Muscle of leg (tissue), 11 donors: Measurements from ENCODE around the gene DYRK1A. TPM values are rescaled to one million over a fixed set of nuclear protein-coding genes. Genes with fewer than 3 reads are reported as not detected.

Source experiments
- DNase-seq: peaks from one replicate; pipeline ENCODE4 v3.0.0; 2013
- H3K27ac ChIP-seq: one replicate; pipeline ENCODE4 v1.5.1; 2013; ENCODE audit warnings: mild to moderate bottlenecking, low read length, control low read depth
- H3K27me3 ChIP-seq: one replicate; pipeline ENCODE4 v1.6.1; 2013; ENCODE audit warnings: low read length; ENCODE audit not compliant: control insufficient read depth, insufficient read depth
- H3K36me3 ChIP-seq: one replicate; pipeline ENCODE4 v1.6.1; 2013; ENCODE audit warnings: low read length; ENCODE audit not compliant: control insufficient read depth, insufficient read depth
- H3K4me1 ChIP-seq: one replicate; pipeline ENCODE4 v1.6.1; 2013; ENCODE audit warnings: low read length; ENCODE audit not compliant: control insufficient read depth, insufficient read depth
- H3K4me3 ChIP-seq: one replicate; pipeline ENCODE4 v1.5.1; 2013; ENCODE audit warnings: low read length, control low read depth
- H3K9me3 ChIP-seq: replicated peaks from 2 replicates; pipeline ENCODE4 v1.6.1; 2013; ENCODE audit warnings: low read depth, low read length; ENCODE audit not compliant: control insufficient read depth
- WGBS: methylation state at CpG from one replicate; pipeline ENCODE4 v1.1.5; 2013; ENCODE audit warnings: missing lambda C conversion rate; ENCODE audit not compliant: insufficient coverage; 5-methylcytosine and 5-hydroxymethylcytosine counted together
- polyA plus RNA-seq, 8 donors: library from polyadenylated mRNA; unstranded; fragments of 120-200 nt; gene quantifications; one replicate each; pipeline versions ENCODE4 v1.2.1 to v1.2.3, GENCODE V29; 2013; ENCODE audit warnings: inconsistent platforms in 1 of 8, low replicate concordance in 1 of 8; ENCODE audit not compliant: insufficient read length in 8 of 8, insufficient read depth in 1 of 8
- total RNA-seq: library from RNA; stranded (reverse); fragments of 120-200 nt; gene quantifications from one replicate; pipeline ENCODE4 v1.2.4, GENCODE V29; 2013

Gene DYRK1A
- total and polyA plus RNA-seq, 9 donors = 40.5 to 64.7 (median 51.2) TPM

DNA sequence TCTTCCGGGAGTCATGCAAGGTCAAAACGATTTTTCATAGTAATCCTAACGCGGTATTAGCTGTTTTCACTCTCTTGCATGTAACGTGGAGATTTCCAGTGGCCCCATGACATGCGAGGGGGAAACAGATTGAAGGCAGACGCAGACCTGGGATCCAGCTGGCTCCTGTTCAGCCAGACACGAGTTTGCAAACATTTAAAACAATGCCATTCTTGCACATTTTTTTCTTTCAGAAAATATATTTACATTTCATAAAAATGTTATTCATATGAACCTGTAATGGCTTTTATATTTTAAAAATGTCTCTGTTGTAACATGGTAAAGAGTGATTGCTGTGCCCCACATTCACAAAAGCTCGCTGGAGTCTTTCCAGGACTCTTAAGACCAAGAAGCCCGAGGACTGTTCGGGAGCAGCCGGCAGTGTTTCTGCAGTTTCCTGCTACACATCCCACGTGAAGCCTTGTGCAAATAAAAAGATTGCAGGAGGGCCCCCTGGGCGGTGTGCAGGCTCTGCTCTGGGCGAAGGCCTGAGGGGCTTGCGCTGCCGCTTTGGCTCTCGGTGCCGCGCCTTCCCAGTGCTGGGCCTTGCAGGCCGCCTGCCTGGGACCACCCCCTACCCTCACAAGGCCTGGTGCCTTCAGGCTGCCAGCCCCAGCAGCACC lies 184.9 kb downstream of the DYRK1A start:
- H3K4me3 ChIP-seq = no peak overlapping the region
- DNase-seq = peak; percentile 72
- H3K27me3 ChIP-seq = peaks cover 2% of the 10 kb centered on the region
- H3K36me3 ChIP-seq = no peaks in the 10 kb centered on the region
- H3K27ac ChIP-seq = peak overlapping the region; percentile 89
- 14% methylated on average over 16 of the region's 21 CpGs for WGBS
- H3K4me1 ChIP-seq = peaks cover 80% of the 10 kb centered on the region
- no peaks in the 10 kb centered on the region for H3K9me3 ChIP-seq

DNA sequence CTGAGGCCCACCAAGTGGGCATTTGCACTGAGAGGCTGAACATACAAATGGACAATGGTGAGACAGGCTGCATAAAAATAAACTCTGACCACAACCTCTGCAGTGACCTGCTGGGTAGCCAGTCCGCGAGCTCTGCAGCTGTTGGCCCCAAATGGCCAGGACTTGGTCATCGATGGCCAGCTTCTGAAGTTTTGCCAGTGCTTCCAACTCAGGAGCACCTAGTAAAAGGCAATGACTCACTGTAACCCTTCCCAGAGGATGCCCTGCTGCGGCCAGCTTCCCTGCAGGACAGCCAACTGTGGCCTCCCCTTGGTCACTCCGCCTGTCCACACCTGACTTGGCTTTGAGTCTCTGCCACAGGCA lies 185.4 kb downstream of the DYRK1A start:
- DNase-seq = no peak
- Histone ChIP-seq H3K4me1 (peaks cover 78% of the 10 kb centered on the region), H3K27ac (peak overlapping the region; percentile 89), H3K36me3 (no peaks in the 10 kb centered on the region), H3K4me3 (no peak overlapping the region), H3K27me3 (peaks cover 2% of the 10 kb centered on the region), H3K9me3 (no peaks in the 10 kb centered on the region)
- 80% methylated on average over 5 of the region's 5 CpGs for WGBS

DNA sequence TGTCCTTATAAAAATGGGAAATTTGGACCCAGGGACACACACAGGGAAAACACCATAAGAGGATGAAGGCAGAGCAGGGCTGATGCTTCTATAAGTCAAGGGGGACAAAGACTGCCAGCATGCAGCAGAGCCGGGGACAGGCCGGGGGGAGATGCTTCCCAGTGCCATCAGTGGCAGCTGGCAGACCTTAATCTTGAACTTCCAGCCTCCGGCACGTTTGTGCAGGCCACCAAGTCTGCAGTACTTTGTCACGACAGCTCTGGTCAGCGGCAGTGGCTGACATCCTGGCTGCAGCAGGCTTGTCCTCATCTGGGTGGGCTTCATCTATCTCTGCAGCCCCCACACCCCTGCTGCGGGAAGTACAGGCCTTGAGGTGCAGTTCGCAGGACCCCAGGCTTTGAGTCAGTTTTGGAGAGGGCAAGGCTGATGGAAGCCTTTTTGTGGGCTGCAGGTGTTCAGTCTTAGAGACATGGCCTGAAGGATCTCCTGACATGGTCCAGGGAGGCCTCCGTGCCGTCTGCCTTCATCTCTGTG lies 186.0 kb downstream of the DYRK1A start:
- H3K4me1 ChIP-seq = peaks cover 78% of the 10 kb centered on the region
- WGBS = 93% methylated on average over 7 of the region's 10 CpGs
- no peaks in the 10 kb centered on the region for H3K9me3 ChIP-seq
- no peaks in the 10 kb centered on the region for H3K36me3 ChIP-seq
- DNase-seq = no peak
- no peak overlapping the region for H3K4me3 ChIP-seq
- H3K27me3 ChIP-seq = peaks cover 2% of the 10 kb centered on the region
- H3K27ac ChIP-seq = peak overlapping the region; percentile 89

DNA sequence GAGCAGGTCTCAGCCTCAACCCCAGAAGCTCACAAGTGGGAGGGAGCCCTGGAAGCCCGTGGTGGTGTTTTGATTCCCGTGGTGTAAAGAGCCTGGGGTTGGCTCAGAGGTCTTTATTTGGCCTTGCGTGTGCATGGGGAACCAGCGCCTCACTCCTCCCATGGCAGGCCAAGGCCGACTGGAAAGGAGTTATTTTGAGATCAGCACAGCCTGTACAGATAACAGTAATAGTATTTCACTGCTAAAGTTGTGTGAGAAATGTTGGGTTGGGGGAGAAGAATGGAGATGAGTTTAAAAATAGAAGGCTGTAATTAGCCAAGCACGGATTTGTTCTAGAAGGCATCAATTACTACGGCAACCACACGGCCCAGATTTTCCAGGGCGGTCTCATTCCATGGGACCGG lies 186.5 kb downstream of the DYRK1A start:
- H3K4me1 ChIP-seq = peaks cover 76% of the 10 kb centered on the region
- no peaks in the 10 kb centered on the region for H3K36me3 ChIP-seq
- H3K9me3 ChIP-seq = no peaks in the 10 kb centered on the region
- H3K4me3 ChIP-seq = no peak overlapping the region
- H3K27me3 ChIP-seq = peaks cover 2% of the 10 kb centered on the region
- DNase-seq = no peak
- peak overlapping the region; percentile 89 for H3K27ac ChIP-seq
- WGBS = 50% methylated on average over 4 of the region's 10 CpGs

DNA sequence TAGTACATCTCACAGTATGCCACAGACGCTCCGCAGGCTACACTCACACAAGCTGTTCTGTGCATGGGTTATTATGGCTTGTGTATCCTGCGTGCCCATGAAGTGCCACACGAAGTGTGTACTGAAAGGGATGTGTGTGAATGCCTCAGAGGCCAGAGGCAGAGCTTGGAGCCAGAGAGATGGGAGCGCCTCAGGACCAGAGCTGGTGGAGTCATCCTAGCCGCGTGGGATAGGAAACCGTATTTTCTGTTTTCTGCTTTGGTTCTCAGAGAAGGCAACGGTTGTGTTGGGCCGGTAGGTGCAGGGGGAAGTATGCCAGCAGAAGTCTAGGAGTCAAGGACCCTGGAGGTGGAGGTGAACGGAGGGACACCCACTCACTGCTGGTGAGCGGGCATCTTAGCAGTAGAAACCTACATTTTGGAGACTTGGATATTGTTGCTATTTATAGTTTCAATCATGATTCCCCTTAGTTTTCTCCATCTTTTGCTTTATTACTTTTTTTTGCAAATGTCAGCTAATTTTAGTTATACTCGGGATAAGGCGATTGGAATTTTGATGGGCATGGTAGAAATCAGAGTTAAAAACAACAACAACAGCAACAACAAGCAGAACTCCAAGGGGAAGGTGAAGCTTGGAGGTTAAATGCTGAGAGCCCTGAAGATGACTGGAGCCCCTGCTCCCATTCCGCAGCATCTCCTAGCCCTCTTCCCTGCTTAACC lies 188.2 kb downstream of the DYRK1A start:
- Histone ChIP-seq H3K27ac (peak overlapping the region; percentile 94), H3K27me3 (peaks cover 2% of the 10 kb centered on the region), H3K36me3 (no peaks in the 10 kb centered on the region), H3K4me3 (peak overlapping the region; percentile 22), H3K9me3 (peaks cover 5% of the 10 kb centered on the region), H3K4me1 (peaks cover 64% of the 10 kb centered on the region)
- DNase-seq = no peak
- 94% methylated on average over 7 of the region's 15 CpGs for WGBS

DNA sequence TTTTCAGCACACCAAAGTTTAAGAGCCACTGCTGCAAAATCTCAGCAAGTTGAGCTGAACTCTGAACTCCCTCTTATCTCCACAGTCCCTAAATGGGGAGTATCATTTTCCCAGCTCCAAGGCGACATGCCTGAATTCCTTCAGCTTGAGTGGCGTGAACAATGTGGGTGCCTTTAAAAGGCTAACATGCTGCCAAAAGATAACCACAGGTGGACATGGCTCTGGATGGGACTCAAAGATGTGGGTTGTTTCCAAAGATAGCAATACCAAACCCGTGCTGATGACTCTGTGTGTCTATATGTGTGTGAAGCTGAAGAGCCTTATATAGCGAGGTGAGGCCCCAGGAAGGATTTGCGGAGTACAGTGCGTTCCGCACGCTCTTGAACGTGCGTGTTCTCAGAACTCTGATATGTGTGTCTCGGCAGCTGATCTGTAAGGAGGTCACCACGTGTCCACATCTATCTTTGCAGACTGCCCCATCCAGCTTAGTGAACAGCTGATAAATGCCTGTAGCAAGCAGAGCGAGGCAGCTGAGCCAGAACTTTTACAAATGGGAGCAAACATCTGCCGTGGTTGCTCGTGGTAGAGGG lies 189.2 kb downstream of the DYRK1A start:
- Histone ChIP-seq H3K9me3 (peaks cover 5% of the 10 kb centered on the region), H3K27me3 (peaks cover 2% of the 10 kb centered on the region), H3K4me1 (peaks cover 57% of the 10 kb centered on the region), H3K4me3 (peak overlapping the region; percentile 22), H3K36me3 (no peaks in the 10 kb centered on the region), H3K27ac (peak overlapping the region; percentile 94)
- WGBS = 76% methylated on average over 14 of the region's 15 CpGs
- peak; percentile 87 for DNase-seq

DNA sequence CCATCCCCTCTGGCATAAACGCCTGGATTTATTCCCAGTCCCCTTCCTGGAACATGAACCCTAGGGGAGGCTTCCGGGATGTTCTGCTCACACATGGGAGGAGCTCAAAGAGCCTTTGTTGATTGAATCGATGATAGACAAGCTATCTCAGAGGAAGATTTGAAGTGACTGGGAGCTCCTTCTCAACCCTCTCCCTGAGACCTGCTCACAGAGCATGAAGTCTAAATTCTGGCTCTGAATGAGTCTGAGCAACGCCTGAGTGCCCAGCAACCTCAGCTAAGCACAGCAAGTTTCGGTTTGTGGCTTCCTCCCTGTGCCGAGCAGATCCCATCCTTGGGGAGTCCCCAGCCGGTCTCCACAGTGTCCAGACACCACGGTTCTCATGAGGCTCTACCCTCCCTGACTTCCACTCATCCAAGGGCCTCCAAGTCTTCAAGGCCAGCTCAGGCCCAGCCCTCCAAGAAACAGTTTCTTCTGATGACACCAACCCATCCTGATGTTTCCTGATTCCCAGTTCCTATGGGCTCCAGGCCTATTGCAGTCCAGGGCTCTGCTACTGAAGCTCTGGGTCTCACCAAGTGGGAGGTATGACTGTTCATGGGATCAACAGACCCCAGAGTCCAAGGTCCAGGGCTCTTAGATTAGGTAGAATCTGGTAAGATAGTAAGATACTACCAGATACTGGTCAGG lies 190.8 kb downstream of the DYRK1A start:
- peaks cover 6% of the 10 kb centered on the region for H3K9me3 ChIP-seq
- H3K27me3 ChIP-seq = peaks cover 2% of the 10 kb centered on the region
- DNase-seq = no peak
- H3K36me3 ChIP-seq = no peaks in the 10 kb centered on the region
- H3K27ac ChIP-seq = peak overlapping the region; percentile 72
- no peak overlapping the region for H3K4me3 ChIP-seq
- H3K4me1 ChIP-seq = peaks cover 42% of the 10 kb centered on the region
- 76% methylated on average over 5 of the region's 8 CpGs for WGBS

DNA sequence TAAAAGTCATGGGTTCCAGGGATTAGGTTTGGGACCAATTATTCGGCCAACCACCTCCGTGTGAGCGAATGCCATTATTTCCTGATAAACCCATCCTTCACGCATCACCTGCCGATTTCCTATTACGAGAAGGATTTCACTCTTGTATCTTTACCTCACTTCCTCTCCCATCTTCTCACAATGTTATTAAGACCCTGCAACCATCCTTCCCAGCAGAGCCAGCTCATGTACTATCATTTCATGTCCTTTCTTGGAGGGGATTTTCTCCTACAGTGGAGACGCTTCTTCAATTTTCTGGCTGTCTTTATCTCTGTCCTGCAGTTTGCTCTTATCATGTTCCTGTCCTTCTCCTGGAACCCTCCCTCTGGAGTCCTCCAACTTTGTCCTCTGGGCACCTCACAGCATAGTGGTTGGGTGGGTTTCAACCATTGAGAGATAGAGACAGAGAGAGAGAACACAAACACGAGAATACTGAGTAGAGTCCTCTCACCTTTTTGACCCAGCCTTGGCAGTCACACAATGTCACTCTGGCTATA lies 192.2 kb downstream of the DYRK1A start:
- Histone ChIP-seq H3K9me3 (peaks cover 16% of the 10 kb centered on the region), H3K4me1 (peaks cover 35% of the 10 kb centered on the region), H3K36me3 (no peaks in the 10 kb centered on the region), H3K4me3 (no peak overlapping the region), H3K27me3 (no peaks in the 10 kb centered on the region), H3K27ac (no peak overlapping the region)
- WGBS = 98% methylated on average over 6 of the region's 8 CpGs
- DNase-seq = no peak

DNA sequence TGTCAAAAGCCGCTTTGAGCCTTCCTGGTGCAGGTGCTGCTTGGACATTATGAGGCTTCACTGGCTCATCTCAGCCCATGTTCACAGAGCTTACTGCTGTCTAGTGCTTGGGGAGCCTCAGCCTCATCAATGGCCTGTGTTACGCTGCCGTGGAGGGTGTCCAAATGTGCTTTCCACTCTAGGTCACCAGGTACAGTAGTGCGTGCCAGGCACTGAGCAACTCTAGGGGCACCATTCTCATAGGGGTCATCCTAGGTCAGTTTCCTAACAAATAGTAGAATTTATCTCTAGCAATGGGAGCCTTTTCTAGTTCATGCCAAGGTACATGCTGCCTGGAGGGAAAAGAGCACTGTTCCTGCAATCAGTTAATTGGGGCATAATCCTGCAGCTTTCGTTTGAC lies 193.8 kb downstream of the DYRK1A start:
- Histone ChIP-seq H3K27ac (no peak overlapping the region), H3K9me3 (peaks cover 16% of the 10 kb centered on the region), H3K36me3 (no peaks in the 10 kb centered on the region), H3K4me3 (no peak overlapping the region), H3K4me1 (peaks cover 39% of the 10 kb centered on the region), H3K27me3 (no peaks in the 10 kb centered on the region)
- WGBS = 85% methylated on average over 2 of the region's 5 CpGs
- DNase-seq = no peak
